SK-N-SH (cell line): ENCODE data around the gene OPN1SW.

Experiments
- JUND ChIP-seq: IDR thresholded peaks from 2 replicates; pipeline ENCODE4 v1.4.0; 2012
- POLR2AphosphoS5 ChIP-seq: IDR thresholded peaks from 2 replicates; pipeline ENCODE4 v1.6.1; 2012; ENCODE audit warnings: low read depth, low read length
- SMC3 ChIP-seq: IDR thresholded peaks from 2 replicates; pipeline ENCODE4 v1.6.1; 2012; ENCODE audit warnings: low read depth, low read length, improper control_type of control experiment
- TF ChIP-seq, protein P1 (sequence below): fragments of 200-600 bp; sonication (generic); IDR thresholded peaks from 2 replicates; pipeline ENCODE4 v1.6.1; 2017; ENCODE audit warnings: antibody characterized with exemption, mild to moderate bottlenecking, moderate library complexity
- TF ChIP-seq, protein P2 (sequence below): fragments of 150-350 bp; IDR thresholded peaks from 2 replicates; pipeline ENCODE4 v1.6.1; 2017; ENCODE audit warnings: antibody characterized with exemption, low read length, low read depth, borderline replicate concordance

DNA sequence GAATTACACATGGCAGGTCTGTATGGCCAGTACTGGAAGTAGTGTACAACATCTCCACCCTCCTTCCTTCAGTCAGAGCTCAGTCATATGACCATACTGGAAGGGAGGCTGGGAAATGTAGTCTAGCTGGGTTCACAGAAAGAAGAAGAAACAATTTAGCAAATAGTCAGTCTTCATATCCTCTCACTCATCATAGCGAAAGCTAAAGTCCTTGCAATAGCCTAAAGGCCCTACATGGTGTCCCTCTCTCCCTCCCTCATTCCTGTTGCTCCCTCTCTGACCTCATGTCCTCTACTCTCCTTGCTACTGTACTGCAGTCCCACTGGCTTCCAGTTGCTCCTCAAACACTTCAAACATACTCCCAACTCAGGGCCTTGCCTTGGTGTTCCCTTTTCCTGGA lies 40.7 kb downstream of the OPN1SW start:
- TF ChIP-seq, protein P1, sequence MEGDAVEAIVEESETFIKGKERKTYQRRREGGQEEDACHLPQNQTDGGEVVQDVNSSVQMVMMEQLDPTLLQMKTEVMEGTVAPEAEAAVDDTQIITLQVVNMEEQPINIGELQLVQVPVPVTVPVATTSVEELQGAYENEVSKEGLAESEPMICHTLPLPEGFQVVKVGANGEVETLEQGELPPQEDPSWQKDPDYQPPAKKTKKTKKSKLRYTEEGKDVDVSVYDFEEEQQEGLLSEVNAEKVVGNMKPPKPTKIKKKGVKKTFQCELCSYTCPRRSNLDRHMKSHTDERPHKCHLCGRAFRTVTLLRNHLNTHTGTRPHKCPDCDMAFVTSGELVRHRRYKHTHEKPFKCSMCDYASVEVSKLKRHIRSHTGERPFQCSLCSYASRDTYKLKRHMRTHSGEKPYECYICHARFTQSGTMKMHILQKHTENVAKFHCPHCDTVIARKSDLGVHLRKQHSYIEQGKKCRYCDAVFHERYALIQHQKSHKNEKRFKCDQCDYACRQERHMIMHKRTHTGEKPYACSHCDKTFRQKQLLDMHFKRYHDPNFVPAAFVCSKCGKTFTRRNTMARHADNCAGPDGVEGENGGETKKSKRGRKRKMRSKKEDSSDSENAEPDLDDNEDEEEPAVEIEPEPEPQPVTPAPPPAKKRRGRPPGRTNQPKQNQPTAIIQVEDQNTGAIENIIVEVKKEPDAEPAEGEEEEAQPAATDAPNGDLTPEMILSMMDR, result no peak
- no peak for TF ChIP-seq SMC3
- TF ChIP-seq, protein P2, sequence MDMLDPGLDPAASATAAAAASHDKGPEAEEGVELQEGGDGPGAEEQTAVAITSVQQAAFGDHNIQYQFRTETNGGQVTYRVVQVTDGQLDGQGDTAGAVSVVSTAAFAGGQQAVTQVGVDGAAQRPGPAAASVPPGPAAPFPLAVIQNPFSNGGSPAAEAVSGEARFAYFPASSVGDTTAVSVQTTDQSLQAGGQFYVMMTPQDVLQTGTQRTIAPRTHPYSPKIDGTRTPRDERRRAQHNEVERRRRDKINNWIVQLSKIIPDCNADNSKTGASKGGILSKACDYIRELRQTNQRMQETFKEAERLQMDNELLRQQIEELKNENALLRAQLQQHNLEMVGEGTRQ, result no peak
- TF ChIP-seq JUND, result no peak
- no peak for TF ChIP-seq POLR2AphosphoS5
